Activated B cell treated with CpG ODN at 0.5 μM for 24 hours (primary cell): ENCODE data around the gene LAYN. TPM values are rescaled to one million over a fixed set of nuclear protein-coding genes. Genes with fewer than 3 reads are reported as not detected.

Experiments
- ATAC-seq: fragments of 200-7000 bp; cut with Tn5 transposase; one replicate; pipeline ENCODE4 v1.10.0; 2021; ENCODE audit warnings: low read depth, mild to moderate bottlenecking, moderate library complexity
- CTCF ChIA-PET: fragments of 350-600 bp; sonication (Branson Sonifier 250); formaldehyde crosslinking; loops from one replicate; lab custom pipeline; 2021; ENCODE audit warnings: antibody characterized with exemption; lab: Charles Lee
- POLR2A ChIA-PET: fragments of 350-600 bp; sonication (Branson Sonifier 250); formaldehyde crosslinking; loops from one replicate; lab custom pipeline; 2021; ENCODE audit warnings: antibody characterized with exemption; lab: Charles Lee
- DNase-seq: peaks from one replicate; pipeline ENCODE4 v3.0.0; 2022
- H3K27ac Mint-ChIP-seq: one replicate; pipeline ENCODE4 v1.8.0; 2020; ENCODE audit warnings: mixed read lengths
- H3K27me3 Mint-ChIP-seq: one replicate; pipeline ENCODE4 v1.8.0; 2021; ENCODE audit warnings: mixed read lengths
- H3K36me3 Mint-ChIP-seq: one replicate; pipeline ENCODE4 v1.8.0; 2021; ENCODE audit warnings: low read depth, mixed read lengths
- H3K4me1 Mint-ChIP-seq: one replicate; pipeline ENCODE4 v1.8.0; 2021; ENCODE audit warnings: mixed read lengths
- H3K4me3 Mint-ChIP-seq: one replicate; pipeline ENCODE4 v1.8.0; 2020; ENCODE audit warnings: mild to moderate bottlenecking, mixed read lengths
- H3K9me3 Mint-ChIP-seq: one replicate; pipeline ENCODE4 v1.8.0; 2020; ENCODE audit warnings: mixed read lengths
- intact Hi-C: fragments of 100-400 bp; cut with micrococcal nuclease; formaldehyde crosslinking; loops from one replicate; pipeline ENCODE4 v1.15.1; 2024
- total RNA-seq: library from RNA; stranded (reverse); gene quantifications from 2 replicates; pipeline ENCODE4 v1.2.3, GENCODE V29; 2022
- TF ChIP-seq, protein P1 (sequence below): fragments of 200-600 bp; IDR thresholded peaks from one replicate; pipeline ENCODE4 v1.8.0; 2022; ENCODE audit warnings: antibody characterized with exemption, mild to moderate bottlenecking

LAYN gene
- total RNA-seq, 1 donor from 2014 or later, result not detected

DNA sequence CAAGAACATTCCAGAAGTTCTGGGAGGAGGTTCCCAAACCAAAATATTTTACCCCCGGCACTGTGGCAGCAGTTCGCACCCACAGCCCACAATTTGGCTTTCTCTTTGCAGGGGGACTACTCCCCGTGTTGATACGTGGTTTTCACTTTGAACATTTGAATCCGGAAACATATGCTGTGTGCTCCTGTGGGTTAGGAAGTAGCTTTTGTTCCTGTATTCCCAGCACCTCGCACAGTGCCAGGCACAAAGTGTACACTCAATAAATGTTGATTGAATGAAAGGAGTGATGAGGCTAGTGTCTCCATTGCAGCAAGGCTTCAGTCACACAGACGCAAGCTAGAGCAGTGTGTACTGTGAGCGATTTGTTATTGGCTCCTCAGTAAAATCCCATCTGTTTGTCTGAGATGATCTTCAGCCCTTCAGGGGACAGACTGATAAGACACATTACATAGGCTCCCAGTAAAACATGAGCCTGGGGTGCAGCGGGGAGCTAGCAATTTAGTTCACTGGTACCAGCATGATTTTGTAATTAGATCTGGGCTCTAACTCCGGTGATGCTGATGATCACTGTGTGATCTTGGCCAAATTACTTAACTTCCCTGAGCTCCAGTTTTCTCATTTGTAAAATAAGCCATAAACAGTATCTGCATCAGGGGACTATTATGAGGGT, 2.2 kb downstream of the LAYN start:
- no peaks in the 10 kb centered on the region for H3K9me3 Mint-ChIP-seq
- ChIA-PET POLR2A (interaction anchor here (0.5 kb wide), 1 partner anchor 1100 kb away, joined by 3 read pairs; no protein-coding TSS in a partner anchor), CTCF (no interaction called here)
- no peaks in the 10 kb centered on the region for H3K36me3 Mint-ChIP-seq
- no peak overlapping the region for H3K4me3 Mint-ChIP-seq
- intact Hi-C loops, result no loop called here
- peaks cover 15% of the 10 kb centered on the region for H3K4me1 Mint-ChIP-seq
- no peak for DNase-seq
- TF ChIP-seq, protein P1, sequence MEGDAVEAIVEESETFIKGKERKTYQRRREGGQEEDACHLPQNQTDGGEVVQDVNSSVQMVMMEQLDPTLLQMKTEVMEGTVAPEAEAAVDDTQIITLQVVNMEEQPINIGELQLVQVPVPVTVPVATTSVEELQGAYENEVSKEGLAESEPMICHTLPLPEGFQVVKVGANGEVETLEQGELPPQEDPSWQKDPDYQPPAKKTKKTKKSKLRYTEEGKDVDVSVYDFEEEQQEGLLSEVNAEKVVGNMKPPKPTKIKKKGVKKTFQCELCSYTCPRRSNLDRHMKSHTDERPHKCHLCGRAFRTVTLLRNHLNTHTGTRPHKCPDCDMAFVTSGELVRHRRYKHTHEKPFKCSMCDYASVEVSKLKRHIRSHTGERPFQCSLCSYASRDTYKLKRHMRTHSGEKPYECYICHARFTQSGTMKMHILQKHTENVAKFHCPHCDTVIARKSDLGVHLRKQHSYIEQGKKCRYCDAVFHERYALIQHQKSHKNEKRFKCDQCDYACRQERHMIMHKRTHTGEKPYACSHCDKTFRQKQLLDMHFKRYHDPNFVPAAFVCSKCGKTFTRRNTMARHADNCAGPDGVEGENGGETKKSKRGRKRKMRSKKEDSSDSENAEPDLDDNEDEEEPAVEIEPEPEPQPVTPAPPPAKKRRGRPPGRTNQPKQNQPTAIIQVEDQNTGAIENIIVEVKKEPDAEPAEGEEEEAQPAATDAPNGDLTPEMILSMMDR, result no peak
- ATAC-seq, result no peak
- no peak overlapping the region for H3K27ac Mint-ChIP-seq
- H3K27me3 Mint-ChIP-seq, result peaks cover 56% of the 10 kb centered on the region

DNA sequence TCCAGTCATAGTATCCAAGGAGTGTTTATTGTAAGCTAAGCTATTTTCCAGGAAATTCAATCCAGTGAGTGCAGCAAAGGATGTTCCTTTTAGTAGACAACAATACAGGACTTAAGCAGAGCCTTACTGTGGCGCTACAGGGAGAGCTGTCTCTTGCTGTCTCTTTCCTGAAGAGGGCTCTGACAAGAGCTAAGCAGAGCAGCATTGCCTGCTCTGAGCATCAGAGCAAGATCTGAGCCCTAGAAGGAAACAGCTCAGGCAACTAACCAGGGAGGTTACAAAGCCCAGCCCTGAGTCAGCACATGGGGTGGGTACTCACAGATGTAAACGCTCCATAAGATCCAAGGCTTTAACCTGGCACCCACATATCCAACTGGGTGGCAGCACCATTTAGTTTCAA, 8.0 kb downstream of the LAYN start:
- no peaks in the 10 kb centered on the region for H3K36me3 Mint-ChIP-seq
- DNase-seq, result no peak
- no peak overlapping the region for H3K4me3 Mint-ChIP-seq
- no peaks in the 10 kb centered on the region for H3K9me3 Mint-ChIP-seq
- ATAC-seq, result no peak
- intact Hi-C loops, result no loop called here
- POLR2A ChIA-PET, result no interaction called here
- no peaks in the 10 kb centered on the region for H3K4me1 Mint-ChIP-seq
- peaks cover 20% of the 10 kb centered on the region for H3K27me3 Mint-ChIP-seq
- TF ChIP-seq, protein P1, result no peak
- H3K27ac Mint-ChIP-seq, result no peak overlapping the region
- CTCF ChIA-PET, result no interaction called here

GRCh38 chr11:111549196-111549868, 8.8 kb downstream of the LAYN start:
- peaks cover 21% of the 10 kb centered on the region for H3K27me3 Mint-ChIP-seq
- H3K36me3 Mint-ChIP-seq, result no peaks in the 10 kb centered on the region
- DNase-seq, result no peak
- no peaks in the 10 kb centered on the region for H3K9me3 Mint-ChIP-seq
- ChIA-PET CTCF (no interaction called here), POLR2A (no interaction called here)
- intact Hi-C loops, result no loop called here
- no peak overlapping the region for H3K27ac Mint-ChIP-seq
- no peak overlapping the region for H3K4me3 Mint-ChIP-seq
- no peak for ATAC-seq
- TF ChIP-seq, protein P1, result no peak
- H3K4me1 Mint-ChIP-seq, result no peaks in the 10 kb centered on the region

GRCh38 chr11:111549869-111550203, 9.3 kb downstream of the LAYN start:
- intact Hi-C loops, result no loop called here
- Mint-ChIP-seq H3K9me3 (no peaks in the 10 kb centered on the region), H3K36me3 (no peaks in the 10 kb centered on the region), H3K4me3 (no peak overlapping the region), H3K27me3 (peaks cover 21% of the 10 kb centered on the region), H3K4me1 (no peaks in the 10 kb centered on the region), H3K27ac (no peak overlapping the region)
- TF ChIP-seq, protein P1, result no peak
- POLR2A ChIA-PET, result no interaction called here
- ATAC-seq, result no peak
- DNase-seq, result no peak
- CTCF ChIA-PET, result no interaction called here

GRCh38 chr11:111550258-111550657, 9.7 kb downstream of the LAYN start:
- Mint-ChIP-seq H3K27ac (no peak overlapping the region), H3K4me3 (no peak overlapping the region), H3K27me3 (peaks cover 17% of the 10 kb centered on the region), H3K9me3 (peaks cover under 1% of the 10 kb centered on the region), H3K4me1 (no peaks in the 10 kb centered on the region), H3K36me3 (no peaks in the 10 kb centered on the region)
- no peak for DNase-seq
- CTCF ChIA-PET, result no interaction called here
- TF ChIP-seq, protein P1, result no peak
- no peak for ATAC-seq
- POLR2A ChIA-PET, result interaction anchor here (0.6 kb wide), 1 partner anchor 199 kb away, joined by 4 read pairs; no protein-coding TSS in a partner anchor
- intact Hi-C loops, result no loop called here
